Activated CD4-positive, alpha-beta T cell treated with anti-CD3 and anti-CD28 coated beads, Interleukin-2, Interleukin-4, amounts not matched to agents 100 ng/mL and 50 ng/mL, durations not matched to agents 16 hours and 8 hours (primary cell): ENCODE data around the gene GABBR2.

Experiments used
- DNase-seq: peaks from one replicate; pipeline ENCODE4 v3.0.0-alpha.2; 2020; ENCODE audit warnings: low spot score

Gene GABBR2

GRCh38 chr9:98540476-98540875, 168.3 kb downstream of the GABBR2 start:
- DNase-seq: no peak

- no peak for DNase-seq
Measured at GRCh38 chr9:98539954-98540353, 168.8 kb downstream of the GABBR2 start.

GRCh38 chr9:98538626-98539031, 170.1 kb downstream of the GABBR2 start:
- no peak for DNase-seq

- DNase-seq: no peak
Measured at GRCh38 chr9:98538203-98538602, 170.5 kb downstream of the GABBR2 start.

- DNase-seq: peak; percentile 48
Measured at GRCh38 chr9:98536542-98537173, 172.1 kb downstream of the GABBR2 start.

GRCh38 chr9:98533866-98534265, 174.9 kb downstream of the GABBR2 start:
- no peak for DNase-seq

GRCh38 chr9:98533132-98533531, 175.6 kb downstream of the GABBR2 start:
- DNase-seq: no peak

- DNase-seq: no peak
Measured at GRCh38 chr9:98532574-98532973, 176.2 kb downstream of the GABBR2 start.

- no peak for DNase-seq
Measured at GRCh38 chr9:98532147-98532546, 176.6 kb downstream of the GABBR2 start.

GRCh38 chr9:98530806-98531386, 177.8 kb downstream of the GABBR2 start:
- DNase-seq: no peak

GRCh38 chr9:98530275-98530674, 178.5 kb downstream of the GABBR2 start:
- no peak for DNase-seq

GRCh38 chr9:98529841-98530240, 178.9 kb downstream of the GABBR2 start:
- no peak for DNase-seq

GRCh38 chr9:98523231-98523901, 185.4 kb downstream of the GABBR2 start:
- no peak for DNase-seq

- DNase-seq: no peak
Measured at GRCh38 chr9:98522487-98522886, 186.2 kb downstream of the GABBR2 start.

- DNase-seq: no peak
Measured at GRCh38 chr9:98521141-98521540, 187.6 kb downstream of the GABBR2 start.

GRCh38 chr9:98520221-98520960, 188.3 kb downstream of the GABBR2 start:
- no peak for DNase-seq

GRCh38 chr9:98519641-98520040, 189.1 kb downstream of the GABBR2 start:
- no peak for DNase-seq

GRCh38 chr9:98518556-98518955, 190.2 kb downstream of the GABBR2 start:
- no peak for DNase-seq

- no peak for DNase-seq
Measured at GRCh38 chr9:98517761-98518160, 191.0 kb downstream of the GABBR2 start.

GRCh38 chr9:98516897-98517503, 191.7 kb downstream of the GABBR2 start:
- no peak for DNase-seq

- DNase-seq: no peak
Measured at GRCh38 chr9:98516205-98516896, 192.4 kb downstream of the GABBR2 start.
